Activated naive CD4-positive, alpha-beta T cell treated with anti-CD3 and anti-CD28 coated beads, Interleukin-2, amount 10 ng/mL, durations not matched to agents 7 days and 5 days (primary cell): ENCODE data around the gene MOCS1.
A peak's percentile ranks its signal among the peaks of the same experiment; 100 is the strongest.

Experiments
- CTCF ChIA-PET: fragments of 350-600 bp; sonication (Branson Sonifier 250); formaldehyde crosslinking; loops from one replicate; lab custom pipeline; 2021; ENCODE audit warnings: antibody characterized with exemption; lab: Charles Lee
- DNase-seq: peaks from one replicate; pipeline ENCODE4 v3.0.0-alpha.2; 2020
- H3K27ac Mint-ChIP-seq: one replicate; pipeline ENCODE4 v1.8.0; 2021; ENCODE audit warnings: mild to moderate bottlenecking, moderate library complexity, mixed read lengths
- H3K27me3 Mint-ChIP-seq: one replicate; pipeline ENCODE4 v1.8.0; 2021; ENCODE audit warnings: mild to moderate bottlenecking, mixed read lengths
- H3K36me3 Mint-ChIP-seq: one replicate; pipeline ENCODE4 v1.8.0; 2021; ENCODE audit warnings: mixed read lengths
- H3K4me1 Mint-ChIP-seq: one replicate; pipeline ENCODE4 v1.8.0; 2021; ENCODE audit warnings: mixed read lengths
- H3K4me3 Mint-ChIP-seq: one replicate; pipeline ENCODE4 v1.8.0; 2021; ENCODE audit warnings: mild to moderate bottlenecking, moderate library complexity, mixed read lengths
- H3K9me3 Mint-ChIP-seq: one replicate; pipeline ENCODE4 v1.8.0; 2021; ENCODE audit warnings: mixed read lengths

MOCS1 gene

GRCh38 chr6:39898625-39899024 lies 35.6 kb downstream of the MOCS1 start:
- Mint-ChIP-seq H3K4me1 (no peaks in the 10 kb centered on the region), H3K36me3 (no peaks in the 10 kb centered on the region), H3K9me3 (no peaks in the 10 kb centered on the region), H3K27ac (no peak overlapping the region), H3K27me3 (no peaks in the 10 kb centered on the region), H3K4me3 (no peak overlapping the region)
- CTCF ChIA-PET, result no interaction called here
- DNase-seq, result no peak

GRCh38 chr6:39897698-39898097 lies 36.6 kb downstream of the MOCS1 start:
- H3K4me1 Mint-ChIP-seq, result no peaks in the 10 kb centered on the region
- H3K4me3 Mint-ChIP-seq, result no peak overlapping the region
- no peak for DNase-seq
- H3K36me3 Mint-ChIP-seq, result no peaks in the 10 kb centered on the region
- no peak overlapping the region for H3K27ac Mint-ChIP-seq
- no peaks in the 10 kb centered on the region for H3K9me3 Mint-ChIP-seq
- peaks cover under 1% of the 10 kb centered on the region for H3K27me3 Mint-ChIP-seq
- CTCF ChIA-PET, result interaction anchor here (0.6 kb wide), 1 partner anchor 727 kb away, joined by 3 read pairs; no protein-coding TSS in a partner anchor

GRCh38 chr6:39896701-39897100 lies 37.6 kb downstream of the MOCS1 start:
- Mint-ChIP-seq H3K36me3 (no peaks in the 10 kb centered on the region), H3K4me1 (no peaks in the 10 kb centered on the region), H3K4me3 (no peak overlapping the region), H3K27me3 (peaks cover 6% of the 10 kb centered on the region), H3K9me3 (no peaks in the 10 kb centered on the region), H3K27ac (no peak overlapping the region)
- DNase-seq, result no peak
- CTCF ChIA-PET, result no interaction called here

- CTCF ChIA-PET, result interaction anchor here (0.7 kb wide), 1 partner anchor 468 kb away, joined by 4 read pairs; no protein-coding TSS in a partner anchor
- Mint-ChIP-seq H3K36me3 (no peaks in the 10 kb centered on the region), H3K27ac (no peak overlapping the region), H3K9me3 (no peaks in the 10 kb centered on the region), H3K4me1 (no peaks in the 10 kb centered on the region), H3K4me3 (no peak overlapping the region), H3K27me3 (peaks cover 12% of the 10 kb centered on the region)
- DNase-seq, result no peak
These were observed 41.0 kb downstream of the MOCS1 start for GRCh38 chr6:39893286-39893685.

- no peaks in the 10 kb centered on the region for H3K36me3 Mint-ChIP-seq
- no peak overlapping the region for H3K4me3 Mint-ChIP-seq
- no peaks in the 10 kb centered on the region for H3K9me3 Mint-ChIP-seq
- H3K27ac Mint-ChIP-seq, result no peak overlapping the region
- no peaks in the 10 kb centered on the region for H3K4me1 Mint-ChIP-seq
- CTCF ChIA-PET, result no interaction called here
- H3K27me3 Mint-ChIP-seq, result peaks cover 16% of the 10 kb centered on the region
- peak; percentile 29 for DNase-seq
These were observed 41.7 kb downstream of the MOCS1 start for GRCh38 chr6:39892490-39893129.

- H3K27ac Mint-ChIP-seq, result no peak overlapping the region
- DNase-seq, result no peak
- H3K4me3 Mint-ChIP-seq, result no peak overlapping the region
- H3K36me3 Mint-ChIP-seq, result no peaks in the 10 kb centered on the region
- no peaks in the 10 kb centered on the region for H3K4me1 Mint-ChIP-seq
- peaks cover 21% of the 10 kb centered on the region for H3K27me3 Mint-ChIP-seq
- CTCF ChIA-PET, result no interaction called here
- no peaks in the 10 kb centered on the region for H3K9me3 Mint-ChIP-seq
These were observed 42.3 kb downstream of the MOCS1 start for GRCh38 chr6:39891976-39892375.

- no peak for DNase-seq
- CTCF ChIA-PET, result no interaction called here
- no peaks in the 10 kb centered on the region for H3K9me3 Mint-ChIP-seq
- no peaks in the 10 kb centered on the region for H3K36me3 Mint-ChIP-seq
- no peaks in the 10 kb centered on the region for H3K4me1 Mint-ChIP-seq
- peaks cover 27% of the 10 kb centered on the region for H3K27me3 Mint-ChIP-seq
- H3K4me3 Mint-ChIP-seq, result no peak overlapping the region
- H3K27ac Mint-ChIP-seq, result no peak overlapping the region
These were observed 42.9 kb downstream of the MOCS1 start for GRCh38 chr6:39891353-39891752.

- H3K4me3 Mint-ChIP-seq, result no peak overlapping the region
- H3K4me1 Mint-ChIP-seq, result no peaks in the 10 kb centered on the region
- no peak overlapping the region for H3K27ac Mint-ChIP-seq
- CTCF ChIA-PET, result no interaction called here
- H3K36me3 Mint-ChIP-seq, result no peaks in the 10 kb centered on the region
- H3K9me3 Mint-ChIP-seq, result no peaks in the 10 kb centered on the region
- no peak for DNase-seq
- H3K27me3 Mint-ChIP-seq, result peaks cover 27% of the 10 kb centered on the region
These were observed 45.0 kb downstream of the MOCS1 start for GRCh38 chr6:39889229-39889628.

- no peak overlapping the region for H3K4me3 Mint-ChIP-seq
- H3K9me3 Mint-ChIP-seq, result no peaks in the 10 kb centered on the region
- no peak overlapping the region for H3K27ac Mint-ChIP-seq
- H3K27me3 Mint-ChIP-seq, result peaks cover 27% of the 10 kb centered on the region
- CTCF ChIA-PET, result no interaction called here
- DNase-seq, result no peak
- no peaks in the 10 kb centered on the region for H3K4me1 Mint-ChIP-seq
- H3K36me3 Mint-ChIP-seq, result no peaks in the 10 kb centered on the region
These were observed 46.4 kb downstream of the MOCS1 start for GRCh38 chr6:39887692-39888450.

GRCh38 chr6:39886871-39887270 lies 47.4 kb downstream of the MOCS1 start:
- H3K4me1 Mint-ChIP-seq, result no peaks in the 10 kb centered on the region
- no peaks in the 10 kb centered on the region for H3K36me3 Mint-ChIP-seq
- H3K9me3 Mint-ChIP-seq, result no peaks in the 10 kb centered on the region
- no peak for DNase-seq
- no peak overlapping the region for H3K27ac Mint-ChIP-seq
- peaks cover 24% of the 10 kb centered on the region for H3K27me3 Mint-ChIP-seq
- CTCF ChIA-PET, result no interaction called here
- H3K4me3 Mint-ChIP-seq, result no peak overlapping the region

GRCh38 chr6:39885691-39886090 lies 48.6 kb downstream of the MOCS1 start:
- DNase-seq, result no peak
- H3K27ac Mint-ChIP-seq, result no peak overlapping the region
- no peaks in the 10 kb centered on the region for H3K36me3 Mint-ChIP-seq
- no peak overlapping the region for H3K4me3 Mint-ChIP-seq
- no peaks in the 10 kb centered on the region for H3K4me1 Mint-ChIP-seq
- H3K27me3 Mint-ChIP-seq, result peaks cover 18% of the 10 kb centered on the region
- H3K9me3 Mint-ChIP-seq, result no peaks in the 10 kb centered on the region
- CTCF ChIA-PET, result no interaction called here

- Mint-ChIP-seq H3K36me3 (no peaks in the 10 kb centered on the region), H3K27me3 (peaks cover 18% of the 10 kb centered on the region), H3K27ac (no peak overlapping the region), H3K9me3 (no peaks in the 10 kb centered on the region), H3K4me3 (no peak overlapping the region), H3K4me1 (no peaks in the 10 kb centered on the region)
- CTCF ChIA-PET, result no interaction called here
- DNase-seq, result no peak
These were observed 49.6 kb downstream of the MOCS1 start for GRCh38 chr6:39884696-39885095.

- Mint-ChIP-seq H3K9me3 (no peaks in the 10 kb centered on the region), H3K4me3 (no peak overlapping the region), H3K27me3 (peaks cover 13% of the 10 kb centered on the region), H3K36me3 (no peaks in the 10 kb centered on the region), H3K27ac (no peak overlapping the region), H3K4me1 (no peaks in the 10 kb centered on the region)
- CTCF ChIA-PET, result interaction anchor here (2.0 kb wide), 1 partner anchor 19 kb away, joined by 5 read pairs; no protein-coding TSS in a partner anchor
- no peak for DNase-seq
These were observed 51.7 kb downstream of the MOCS1 start for GRCh38 chr6:39882531-39882899.

GRCh38 chr6:39881851-39882530 lies 52.3 kb downstream of the MOCS1 start:
- Mint-ChIP-seq H3K27ac (no peak overlapping the region), H3K9me3 (no peaks in the 10 kb centered on the region), H3K27me3 (peaks cover 9% of the 10 kb centered on the region), H3K4me3 (no peak overlapping the region), H3K4me1 (no peaks in the 10 kb centered on the region), H3K36me3 (no peaks in the 10 kb centered on the region)
- CTCF ChIA-PET, result interaction anchor here (2.0 kb wide), 1 partner anchor 18 kb away, joined by 5 read pairs; no protein-coding TSS in a partner anchor
- no peak for DNase-seq
